ENCODE data around the gene SGPP2. TPM values are rescaled to one million over a fixed set of nuclear protein-coding genes. Genes with fewer than 3 reads are reported as not detected.
A peak's percentile ranks its signal among the peaks of the same experiment; 100 is the strongest.

Gene SGPP2
- total RNA-seq, 2 donors from 2014 or later, result 3.3 to 3.7 TPM

DNA sequence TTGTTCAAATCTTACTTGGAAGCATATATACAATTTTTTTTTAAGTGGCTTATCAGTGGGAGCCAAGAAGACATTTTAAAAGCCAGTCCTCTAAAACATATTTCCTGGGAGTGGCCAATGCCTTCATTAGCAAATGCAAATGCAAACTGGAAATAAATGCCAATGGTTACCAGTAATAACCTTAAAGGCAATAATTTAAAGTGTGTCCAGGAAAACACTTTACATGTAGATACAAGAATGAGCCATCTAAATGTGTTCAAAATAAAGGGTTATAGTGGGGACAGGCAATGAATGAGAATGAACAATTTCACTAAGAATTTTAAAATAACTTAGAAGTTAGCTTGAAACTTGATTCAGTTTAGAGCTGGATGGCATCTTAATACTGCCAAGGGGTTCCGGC, 167.3 kb downstream of the SGPP2 start:
- Histone ChIP-seq H3K27me3 (replicated peaks; ENCODE audit: insufficient read depth) (no peaks in the 10 kb centered on the region), H3K9me3 (no peaks in the 10 kb centered on the region), H3K4me1 (replicated peaks) (no peaks in the 10 kb centered on the region), H3K4me3 (no peak overlapping the region), H3K36me3 (no peaks in the 10 kb centered on the region), H3K27ac (no peak overlapping the region)
- intact Hi-C loops (cut with DNase I), result no loop called here
- no peak for DNase-seq (ENCODE audit: low spot score)
- 97% methylated on average over 1 of the region's 1 CpG for WGBS
- no peak for TF ChIP-seq POLR2A (IDR thresholded peaks at IDR 0.05)
- no peak for TF ChIP-seq POLR2AphosphoS5 (IDR thresholded peaks at IDR 0.05)
- TF ChIP-seq, protein P1, sequence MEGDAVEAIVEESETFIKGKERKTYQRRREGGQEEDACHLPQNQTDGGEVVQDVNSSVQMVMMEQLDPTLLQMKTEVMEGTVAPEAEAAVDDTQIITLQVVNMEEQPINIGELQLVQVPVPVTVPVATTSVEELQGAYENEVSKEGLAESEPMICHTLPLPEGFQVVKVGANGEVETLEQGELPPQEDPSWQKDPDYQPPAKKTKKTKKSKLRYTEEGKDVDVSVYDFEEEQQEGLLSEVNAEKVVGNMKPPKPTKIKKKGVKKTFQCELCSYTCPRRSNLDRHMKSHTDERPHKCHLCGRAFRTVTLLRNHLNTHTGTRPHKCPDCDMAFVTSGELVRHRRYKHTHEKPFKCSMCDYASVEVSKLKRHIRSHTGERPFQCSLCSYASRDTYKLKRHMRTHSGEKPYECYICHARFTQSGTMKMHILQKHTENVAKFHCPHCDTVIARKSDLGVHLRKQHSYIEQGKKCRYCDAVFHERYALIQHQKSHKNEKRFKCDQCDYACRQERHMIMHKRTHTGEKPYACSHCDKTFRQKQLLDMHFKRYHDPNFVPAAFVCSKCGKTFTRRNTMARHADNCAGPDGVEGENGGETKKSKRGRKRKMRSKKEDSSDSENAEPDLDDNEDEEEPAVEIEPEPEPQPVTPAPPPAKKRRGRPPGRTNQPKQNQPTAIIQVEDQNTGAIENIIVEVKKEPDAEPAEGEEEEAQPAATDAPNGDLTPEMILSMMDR (IDR thresholded peaks at IDR 0.05), result no peak

DNA sequence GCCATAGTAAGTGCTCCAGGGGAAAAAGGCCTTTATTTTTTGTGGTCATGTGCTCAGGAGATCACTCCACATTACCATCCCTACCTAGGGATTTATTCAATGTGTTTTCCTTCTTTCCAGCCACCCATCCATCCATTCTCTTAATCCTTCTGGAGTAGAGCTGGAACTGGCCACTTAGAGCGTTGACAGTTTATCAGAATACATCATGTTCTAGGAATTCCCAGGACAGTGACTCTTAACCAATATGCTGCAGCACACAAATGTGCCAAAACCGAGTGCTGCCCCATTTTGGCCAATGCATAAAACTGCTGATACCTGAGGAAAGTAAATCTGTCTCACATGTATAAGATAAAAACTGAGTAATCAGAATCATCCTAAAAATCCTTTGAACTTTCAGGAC, 167.8 kb downstream of the SGPP2 start:
- Histone ChIP-seq H3K36me3 (no peaks in the 10 kb centered on the region), H3K9me3 (no peaks in the 10 kb centered on the region), H3K4me1 (replicated peaks) (no peaks in the 10 kb centered on the region), H3K4me3 (no peak overlapping the region), H3K27me3 (replicated peaks; ENCODE audit: insufficient read depth) (no peaks in the 10 kb centered on the region), H3K27ac (no peak overlapping the region)
- TF ChIP-seq, protein P1 (IDR thresholded peaks at IDR 0.05), result no peak
- TF ChIP-seq POLR2A (IDR thresholded peaks at IDR 0.05), result no peak
- TF ChIP-seq POLR2AphosphoS5 (IDR thresholded peaks at IDR 0.05), result no peak
- intact Hi-C loops (cut with DNase I), result no loop called here
- WGBS, result 78% methylated on average over 2 of the region's 2 CpGs
- no peak for DNase-seq (ENCODE audit: low spot score)

GRCh38 chr2:222594679-222595078, 170.3 kb downstream of the SGPP2 start:
- Histone ChIP-seq H3K4me3 (no peak overlapping the region), H3K36me3 (no peaks in the 10 kb centered on the region), H3K27me3 (replicated peaks; ENCODE audit: insufficient read depth) (no peaks in the 10 kb centered on the region), H3K9me3 (no peaks in the 10 kb centered on the region), H3K27ac (no peak overlapping the region), H3K4me1 (replicated peaks) (no peaks in the 10 kb centered on the region)
- intact Hi-C loops (cut with DNase I), result no loop called here
- no peak for DNase-seq (ENCODE audit: low spot score)
- 88% methylated on average over 1 of the region's 1 CpG for WGBS
- TF ChIP-seq, protein P1 (IDR thresholded peaks at IDR 0.05), result no peak
- peak; percentile 36 for TF ChIP-seq POLR2AphosphoS5 (IDR thresholded peaks at IDR 0.05)

- Histone ChIP-seq H3K9me3 (no peaks in the 10 kb centered on the region), H3K36me3 (no peaks in the 10 kb centered on the region), H3K4me1 (replicated peaks) (no peaks in the 10 kb centered on the region), H3K27ac (no peak overlapping the region), H3K4me3 (no peak overlapping the region), H3K27me3 (replicated peaks; ENCODE audit: insufficient read depth) (no peaks in the 10 kb centered on the region)
- intact Hi-C loops (cut with DNase I), result no loop called here
- 95% methylated on average over 2 of the region's 2 CpGs for WGBS
- TF ChIP-seq POLR2AphosphoS5 (IDR thresholded peaks at IDR 0.05), result no peak
- no peak for TF ChIP-seq POLR2A (IDR thresholded peaks at IDR 0.05)
- TF ChIP-seq, protein P1 (IDR thresholded peaks at IDR 0.05), result no peak
- DNase-seq (ENCODE audit: low spot score), result no peak
These were observed 171.2 kb downstream of the SGPP2 start for GRCh38 chr2:222595581-222595980.

DNA sequence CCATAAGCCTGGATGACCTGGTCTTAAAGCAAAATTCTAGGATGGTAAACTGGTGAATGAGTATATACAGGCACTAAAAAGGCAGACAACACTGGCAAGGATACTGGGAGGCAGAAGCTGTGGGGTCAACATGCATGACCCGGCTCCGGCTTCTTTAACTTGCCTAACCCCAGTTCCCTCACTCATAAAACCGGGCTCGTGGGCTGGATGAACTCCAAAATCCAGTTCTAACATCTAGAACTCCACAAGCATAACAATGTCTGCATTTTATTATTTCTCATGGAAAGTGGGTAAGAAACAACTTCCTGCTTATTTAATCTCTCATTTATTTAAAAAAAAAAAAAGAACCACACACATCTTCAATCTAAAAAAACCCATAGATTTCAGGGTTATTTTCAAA, 174.3 kb downstream of the SGPP2 start:
- Histone ChIP-seq H3K27me3 (replicated peaks; ENCODE audit: insufficient read depth) (no peaks in the 10 kb centered on the region), H3K4me3 (no peak overlapping the region), H3K4me1 (replicated peaks) (no peaks in the 10 kb centered on the region), H3K36me3 (no peaks in the 10 kb centered on the region), H3K27ac (no peak overlapping the region), H3K9me3 (no peaks in the 10 kb centered on the region)
- TF ChIP-seq POLR2AphosphoS5 (IDR thresholded peaks at IDR 0.05) (no peak), POLR2A (IDR thresholded peaks at IDR 0.05) (no peak)
- TF ChIP-seq, protein P1 (IDR thresholded peaks at IDR 0.05), result no peak
- intact Hi-C loops (cut with DNase I), result no loop called here
- WGBS, result 31% methylated on average over 4 of the region's 4 CpGs
- no peak for DNase-seq (ENCODE audit: low spot score)
